Progenitor cell of endocrine pancreas (in vitro differentiated cells): Measurements from ENCODE around the gene LCN15. TPM values are rescaled to one million over a fixed set of nuclear protein-coding genes. Genes with fewer than 3 reads are reported as not detected.

ENCODE experiments used
- DNase-seq: peaks from one replicate; pipeline ENCODE4 v3.0.0; 2021; ENCODE audit warnings: low spot score; ENCODE audit not compliant: unreplicated experiment
- H3K27ac Mint-ChIP-seq: 2 replicates; pipeline ENCODE4 v1.8.0; 2021; ENCODE audit warnings: mild to moderate bottlenecking, moderate library complexity, mixed read lengths
- H3K27me3 Mint-ChIP-seq: 2 replicates; pipeline ENCODE4 v1.8.0; 2021; ENCODE audit warnings: mixed read lengths
- H3K36me3 Mint-ChIP-seq: 2 replicates; pipeline ENCODE4 v1.8.0; 2022; ENCODE audit warnings: mixed read lengths; ENCODE audit not compliant: insufficient read depth
- H3K4me1 Mint-ChIP-seq: 2 replicates; pipeline ENCODE4 v1.8.0; 2021; ENCODE audit warnings: low read depth, mixed read lengths
- H3K4me3 Mint-ChIP-seq: 2 replicates; pipeline ENCODE4 v1.8.0; 2021; ENCODE audit warnings: low read depth, mild to moderate bottlenecking, moderate library complexity, mixed read lengths
- H3K9me3 Mint-ChIP-seq: 2 replicates; pipeline ENCODE4 v1.8.0; 2021; ENCODE audit warnings: low read depth, mixed read lengths
- total RNA-seq: library from RNA; stranded (reverse); gene quantifications from 2 replicates; pipeline ENCODE4 v1.2.1, GENCODE V29; 2021
- TF ChIP-seq, protein P1 (sequence below): fragments of 200-600 bp; sonication (generic); IDR thresholded peaks from one replicate; pipeline ENCODE4 v1.5.0; 2021; ENCODE audit warnings: antibody characterized with exemption, mild to moderate bottlenecking; ENCODE audit not compliant: unreplicated experiment

The LCN15 gene
- total RNA-seq, 1 donor from 2014 or later = not detected

DNA sequence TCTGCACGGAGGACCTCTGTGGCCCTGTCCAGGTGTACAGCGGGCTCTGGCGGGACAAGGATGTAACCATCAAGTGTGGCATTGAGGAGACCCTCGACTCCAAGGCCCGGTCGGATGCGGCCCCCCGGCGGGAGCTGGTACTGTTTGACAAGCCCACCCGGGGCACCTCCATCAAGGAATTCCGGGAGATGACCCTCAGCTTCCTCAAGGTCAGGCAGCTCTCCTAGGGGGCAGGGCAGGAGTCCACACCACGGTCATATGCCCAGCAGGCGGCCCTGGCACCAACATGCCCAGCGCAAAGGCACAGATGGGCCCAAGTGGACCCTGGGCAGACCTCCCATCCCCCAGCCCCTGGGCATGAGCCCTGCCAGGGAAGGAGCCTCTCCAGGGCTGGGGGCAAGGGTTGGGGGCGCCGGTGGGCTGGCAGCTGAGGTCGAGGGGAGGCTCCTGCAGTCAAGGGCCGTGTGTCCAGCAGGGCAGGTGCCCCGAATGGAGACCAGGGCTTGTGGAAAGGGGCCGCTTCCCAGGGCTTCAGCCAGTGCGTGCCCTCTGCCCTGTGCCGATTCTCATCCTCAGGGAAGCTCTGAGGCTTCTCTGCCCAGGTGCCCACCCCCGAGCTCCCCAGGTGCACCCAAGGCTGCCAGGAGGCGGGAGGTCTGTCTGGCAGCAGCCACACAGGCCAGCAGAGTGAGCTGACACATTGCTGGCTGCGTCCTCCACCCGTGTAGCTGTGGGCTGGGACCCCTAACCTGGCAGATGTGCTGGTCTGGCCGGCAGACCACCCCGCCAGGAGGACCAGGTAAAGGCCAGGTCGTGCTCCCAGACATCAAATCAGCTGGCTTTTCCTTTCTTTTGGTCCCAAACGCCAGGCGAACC lies 42.0 kb downstream of the LCN15 start:
- DNase-seq = no peak
- no peak overlapping the region for H3K27ac Mint-ChIP-seq
- no peaks in the 10 kb centered on the region for H3K9me3 Mint-ChIP-seq
- H3K27me3 Mint-ChIP-seq = no peaks in the 10 kb centered on the region
- H3K4me1 Mint-ChIP-seq = peaks cover 19% of the 10 kb centered on the region
- H3K36me3 Mint-ChIP-seq = peaks cover 14% of the 10 kb centered on the region
- H3K4me3 Mint-ChIP-seq = no peak overlapping the region
- TF ChIP-seq, protein P1, sequence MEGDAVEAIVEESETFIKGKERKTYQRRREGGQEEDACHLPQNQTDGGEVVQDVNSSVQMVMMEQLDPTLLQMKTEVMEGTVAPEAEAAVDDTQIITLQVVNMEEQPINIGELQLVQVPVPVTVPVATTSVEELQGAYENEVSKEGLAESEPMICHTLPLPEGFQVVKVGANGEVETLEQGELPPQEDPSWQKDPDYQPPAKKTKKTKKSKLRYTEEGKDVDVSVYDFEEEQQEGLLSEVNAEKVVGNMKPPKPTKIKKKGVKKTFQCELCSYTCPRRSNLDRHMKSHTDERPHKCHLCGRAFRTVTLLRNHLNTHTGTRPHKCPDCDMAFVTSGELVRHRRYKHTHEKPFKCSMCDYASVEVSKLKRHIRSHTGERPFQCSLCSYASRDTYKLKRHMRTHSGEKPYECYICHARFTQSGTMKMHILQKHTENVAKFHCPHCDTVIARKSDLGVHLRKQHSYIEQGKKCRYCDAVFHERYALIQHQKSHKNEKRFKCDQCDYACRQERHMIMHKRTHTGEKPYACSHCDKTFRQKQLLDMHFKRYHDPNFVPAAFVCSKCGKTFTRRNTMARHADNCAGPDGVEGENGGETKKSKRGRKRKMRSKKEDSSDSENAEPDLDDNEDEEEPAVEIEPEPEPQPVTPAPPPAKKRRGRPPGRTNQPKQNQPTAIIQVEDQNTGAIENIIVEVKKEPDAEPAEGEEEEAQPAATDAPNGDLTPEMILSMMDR = no peak

DNA sequence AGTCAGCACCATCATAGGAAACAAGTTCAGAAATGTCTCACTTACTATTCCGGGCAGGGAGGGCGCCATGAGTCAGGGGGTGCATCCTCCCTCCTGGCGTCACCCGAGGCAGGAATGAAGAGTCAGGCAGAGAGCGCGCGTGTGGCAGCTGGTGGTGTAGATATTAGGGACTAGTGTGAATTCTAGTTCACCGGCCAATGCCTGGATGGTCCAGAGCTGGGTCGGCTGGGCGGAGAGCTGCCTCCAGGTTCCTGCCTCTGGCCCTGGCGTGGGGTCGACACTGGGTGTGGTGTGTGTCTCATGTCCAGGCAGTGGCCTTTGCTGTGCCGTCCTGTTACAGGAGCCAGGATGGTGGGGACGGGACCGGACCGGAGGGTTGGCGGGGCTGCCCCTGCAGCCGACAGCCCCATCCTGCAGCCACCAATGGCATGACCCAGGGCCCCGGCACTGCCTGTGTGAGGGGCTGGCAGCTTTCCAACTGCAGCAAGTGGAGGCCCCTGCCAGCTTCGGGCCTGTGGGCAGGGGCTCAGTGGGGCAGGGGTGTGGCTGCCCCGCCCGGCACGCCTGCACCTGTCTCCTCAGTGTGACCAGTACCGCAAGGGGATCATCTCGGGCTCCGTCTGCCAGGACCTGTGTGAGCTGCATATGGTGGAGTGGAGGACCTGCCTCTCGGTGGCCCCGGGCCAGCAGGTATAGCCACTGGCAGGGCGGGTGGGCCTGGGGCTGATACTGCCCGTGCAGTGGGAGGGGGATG lies 42.8 kb downstream of the LCN15 start:
- peaks cover 13% of the 10 kb centered on the region for H3K36me3 Mint-ChIP-seq
- no peaks in the 10 kb centered on the region for H3K27me3 Mint-ChIP-seq
- H3K4me1 Mint-ChIP-seq = peaks cover 13% of the 10 kb centered on the region
- H3K9me3 Mint-ChIP-seq = no peaks in the 10 kb centered on the region
- H3K27ac Mint-ChIP-seq = no peak overlapping the region
- no peak for DNase-seq
- TF ChIP-seq, protein P1 = no peak
- no peak overlapping the region for H3K4me3 Mint-ChIP-seq

DNA sequence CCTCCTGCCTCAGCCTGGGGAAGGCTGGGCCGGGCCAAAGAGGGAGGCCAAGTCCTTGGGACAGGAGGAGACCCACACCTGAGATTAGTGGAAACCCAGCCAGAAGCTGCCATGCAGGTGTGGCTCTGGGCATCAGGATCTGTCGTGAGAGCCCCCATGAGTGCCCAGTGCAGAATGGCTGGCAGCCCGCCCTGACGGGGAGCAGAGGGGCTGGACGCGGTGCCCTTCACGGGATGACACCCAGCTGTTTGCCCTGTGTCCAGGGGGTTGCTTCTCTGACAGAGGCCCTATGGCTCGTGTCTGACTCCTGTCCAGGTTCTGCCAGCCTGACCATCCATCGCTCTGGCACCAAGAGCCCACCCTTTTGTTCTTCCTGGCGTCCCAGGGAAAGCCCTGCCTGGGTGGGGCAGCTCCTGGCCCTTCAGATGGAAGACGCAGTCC lies 43.4 kb downstream of the LCN15 start:
- Mint-ChIP-seq H3K27me3 (no peaks in the 10 kb centered on the region), H3K9me3 (no peaks in the 10 kb centered on the region), H3K27ac (no peak overlapping the region), H3K36me3 (peaks cover 13% of the 10 kb centered on the region), H3K4me1 (peaks cover 7% of the 10 kb centered on the region), H3K4me3 (no peak overlapping the region)
- no peak for DNase-seq
- TF ChIP-seq, protein P1 = no peak

DNA sequence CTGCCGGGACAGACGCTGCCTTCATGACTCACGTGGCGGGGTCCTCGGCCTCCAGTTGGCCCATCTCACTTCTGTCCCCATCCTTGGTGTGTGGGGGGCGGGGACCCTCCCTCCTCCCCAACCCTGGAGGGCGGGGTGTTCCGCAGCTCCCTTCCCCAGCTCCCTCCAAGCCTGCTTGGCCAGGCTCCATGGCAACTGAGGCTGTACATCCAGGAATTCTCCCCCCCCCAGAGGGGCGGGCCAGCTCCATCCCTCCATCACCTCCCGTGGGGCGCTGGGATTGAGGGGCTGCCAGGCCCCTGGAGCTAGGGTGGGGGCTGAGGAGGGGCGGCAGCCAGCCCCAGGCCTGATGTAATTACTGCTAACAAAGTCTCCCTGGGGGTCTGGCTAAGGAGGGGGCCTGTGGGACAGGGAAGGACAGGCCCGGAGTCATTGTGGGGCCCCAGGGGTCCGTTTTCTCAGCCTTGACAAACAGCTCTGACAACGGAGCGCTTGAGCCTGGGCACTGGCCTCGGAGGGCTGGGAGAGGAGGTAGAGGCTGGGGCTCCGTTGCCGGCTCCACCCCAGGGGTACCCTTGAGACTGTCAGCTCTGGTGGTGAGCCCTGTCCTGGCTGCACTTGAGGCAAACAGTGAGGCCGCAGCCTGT lies 43.9 kb downstream of the LCN15 start:
- Mint-ChIP-seq H3K4me1 (peaks cover 3% of the 10 kb centered on the region), H3K36me3 (peaks cover 15% of the 10 kb centered on the region), H3K4me3 (no peak overlapping the region), H3K9me3 (no peaks in the 10 kb centered on the region), H3K27ac (no peak overlapping the region), H3K27me3 (no peaks in the 10 kb centered on the region)
- TF ChIP-seq, protein P1 = no peak
- DNase-seq = no peak
